ENCODE results near the gene PLCB2. TPM values are rescaled to one million over a fixed set of nuclear protein-coding genes. Genes with fewer than 3 reads are reported as not detected.

Gene PLCB2
- total and polyA plus RNA-seq, 9 of the 15 experiments (the other 6 are each of a cell fraction or from before 2014, with no cell fraction given): 0.37 to 12.3 (median 8.0) TPM

GRCh38 chr15:40330368-40330836 is 22.7 kb upstream of the PLCB2 start (continued):
- TF ChIP-seq, protein P1, sequence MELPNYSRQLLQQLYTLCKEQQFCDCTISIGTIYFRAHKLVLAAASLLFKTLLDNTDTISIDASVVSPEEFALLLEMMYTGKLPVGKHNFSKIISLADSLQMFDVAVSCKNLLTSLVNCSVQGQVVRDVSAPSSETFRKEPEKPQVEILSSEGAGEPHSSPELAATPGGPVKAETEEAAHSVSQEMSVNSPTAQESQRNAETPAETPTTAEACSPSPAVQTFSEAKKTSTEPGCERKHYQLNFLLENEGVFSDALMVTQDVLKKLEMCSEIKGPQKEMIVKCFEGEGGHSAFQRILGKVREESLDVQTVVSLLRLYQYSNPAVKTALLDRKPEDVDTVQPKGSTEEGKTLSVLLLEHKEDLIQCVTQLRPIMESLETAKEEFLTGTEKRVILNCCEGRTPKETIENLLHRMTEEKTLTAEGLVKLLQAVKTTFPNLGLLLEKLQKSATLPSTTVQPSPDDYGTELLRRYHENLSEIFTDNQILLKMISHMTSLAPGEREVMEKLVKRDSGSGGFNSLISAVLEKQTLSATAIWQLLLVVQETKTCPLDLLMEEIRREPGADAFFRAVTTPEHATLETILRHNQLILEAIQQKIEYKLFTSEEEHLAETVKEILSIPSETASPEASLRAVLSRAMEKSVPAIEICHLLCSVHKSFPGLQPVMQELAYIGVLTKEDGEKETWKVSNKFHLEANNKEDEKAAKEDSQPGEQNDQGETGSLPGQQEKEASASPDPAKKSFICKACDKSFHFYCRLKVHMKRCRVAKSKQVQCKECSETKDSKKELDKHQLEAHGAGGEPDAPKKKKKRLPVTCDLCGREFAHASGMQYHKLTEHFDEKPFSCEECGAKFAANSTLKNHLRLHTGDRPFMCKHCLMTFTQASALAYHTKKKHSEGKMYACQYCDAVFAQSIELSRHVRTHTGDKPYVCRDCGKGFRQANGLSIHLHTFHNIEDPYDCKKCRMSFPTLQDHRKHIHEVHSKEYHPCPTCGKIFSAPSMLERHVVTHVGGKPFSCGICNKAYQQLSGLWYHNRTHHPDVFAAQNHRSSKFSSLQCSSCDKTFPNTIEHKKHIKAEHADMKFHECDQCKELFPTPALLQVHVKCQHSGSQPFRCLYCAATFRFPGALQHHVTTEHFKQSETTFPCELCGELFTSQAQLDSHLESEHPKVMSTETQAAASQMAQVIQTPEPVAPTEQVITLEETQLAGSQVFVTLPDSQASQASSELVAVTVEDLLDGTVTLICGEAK (IDR thresholded peaks at IDR 0.05): 0 out of 2 replicates have a peak, but pooled peaks have one; percentile 13
- TF ChIP-seq, protein P1 (CRISPR knock-in tag; IDR thresholded peaks at IDR 0.05): no peak
- TF ChIP-seq HNRNPH1 (optimal IDR thresholded peaks at IDR 0.05; ENCODE audit: low read depth, low read length): no peak
- peak; percentile 88 for TF ChIP-seq HMBOX1 (IDR thresholded peaks at IDR 0.05)
- peak; percentile 35; the same call in 1 of the 2 replicates for TF ChIP-seq ZFX (CRISPR knock-in tag; IDR thresholded peaks at IDR 0.05)
- TF ChIP-seq JUNB (CRISPR knock-in tag; conservative IDR thresholded peaks at IDR 0.05): no peak
- TF ChIP-seq LCOR (CRISPR knock-in tag; IDR thresholded peaks at IDR 0.05): peak; percentile 58; the same call in 1 of the 2 replicates
- TF ChIP-seq SIRT6 (IDR thresholded peaks at IDR 0.05; ENCODE audit: low read depth, low read length): no peak
- TF ChIP-seq NR3C1 (CRISPR knock-in tag; IDR thresholded peaks at IDR 0.05): no peak
- TF ChIP-seq SMAD1 (IDR thresholded peaks at IDR 0.05; ENCODE audit: low read depth, low read length, partially characterized antibody): no peak
- no peak for TF ChIP-seq E2F5 (CRISPR knock-in tag; IDR thresholded peaks at IDR 0.05)
- TF ChIP-seq, protein P2, sequence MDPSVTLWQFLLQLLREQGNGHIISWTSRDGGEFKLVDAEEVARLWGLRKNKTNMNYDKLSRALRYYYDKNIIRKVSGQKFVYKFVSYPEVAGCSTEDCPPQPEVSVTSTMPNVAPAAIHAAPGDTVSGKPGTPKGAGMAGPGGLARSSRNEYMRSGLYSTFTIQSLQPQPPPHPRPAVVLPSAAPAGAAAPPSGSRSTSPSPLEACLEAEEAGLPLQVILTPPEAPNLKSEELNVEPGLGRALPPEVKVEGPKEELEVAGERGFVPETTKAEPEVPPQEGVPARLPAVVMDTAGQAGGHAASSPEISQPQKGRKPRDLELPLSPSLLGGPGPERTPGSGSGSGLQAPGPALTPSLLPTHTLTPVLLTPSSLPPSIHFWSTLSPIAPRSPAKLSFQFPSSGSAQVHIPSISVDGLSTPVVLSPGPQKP (CRISPR knock-in tag; IDR thresholded peaks at IDR 0.05): no peak
- peak; percentile 17; the same call in 1 of the 2 replicates for TF ChIP-seq NFE2 (IDR thresholded peaks at IDR 0.05; ENCODE audit: low read depth)
- peak; percentile 54; the same call in 1 of the 2 replicates for TF ChIP-seq RUNX1 (IDR thresholded peaks at IDR 0.05; ENCODE audit: low read depth)
- no peak for TF ChIP-seq SRSF3 (IDR thresholded peaks at IDR 0.05; ENCODE audit: insufficient read depth, low read length)
